ENCODE data around the gene ZC3H11A.

Gene ZC3H11A

GRCh38 chr1:203768256-203768655 is 27.2 kb upstream of the ZC3H11A start:
- H3K27ac ChIP-seq (ENCODE audit: low read depth, low read length) = no peak overlapping the region
- no peak overlapping the region for H3K4me3 ChIP-seq (ENCODE audit: insufficient read depth, low read length, poor library complexity, severe bottlenecking)
- peaks cover 14% of the 10 kb centered on the region; the same call in 1 of the 2 replicates for H3K79me2 ChIP-seq (ENCODE audit: insufficient read depth, low read length)
- no peaks in the 10 kb centered on the region for H3K9me3 ChIP-seq (ENCODE audit: insufficient read depth, low read length)
- no peaks in the 10 kb centered on the region for H3F3A ChIP-seq (ENCODE audit: insufficient read depth)
- no peak overlapping the region for H2AFZ ChIP-seq (ENCODE audit: low read depth, low read length, severe bottlenecking)
- no peaks in the 10 kb centered on the region for H3K9me2 ChIP-seq (replicated peaks; ENCODE audit: insufficient read depth, low read length)
- H3K4me2 ChIP-seq (ENCODE audit: low read depth, low read length, poor library complexity, severe bottlenecking) = no peak overlapping the region
- no peaks in the 10 kb centered on the region for H4K20me1 ChIP-seq (ENCODE audit: low read depth, low read length)
- TF ChIP-seq EZH2phosphoT487 (conservative IDR thresholded peaks at IDR 0.05; ENCODE audit: low read length) (no peak), CTCF (IDR thresholded peaks at IDR 0.05; ENCODE audit: insufficient read depth, low read length, poor library complexity, severe bottlenecking) (no peak)
- H3K9ac ChIP-seq (ENCODE audit: low read length) = no peak overlapping the region
- H3K27me3 ChIP-seq (ENCODE audit: low read length) = no peaks in the 10 kb centered on the region
- H3K36me3 ChIP-seq (ENCODE audit: low read length) = peaks cover 6% of the 10 kb centered on the region; the same call in 1 of the 2 replicates

GRCh38 chr1:203769505-203770343 is 25.7 kb upstream of the ZC3H11A start:
- no peak overlapping the region for H3K4me3 ChIP-seq (ENCODE audit: insufficient read depth, low read length, poor library complexity, severe bottlenecking)
- H3K79me2 ChIP-seq (ENCODE audit: insufficient read depth, low read length) = peaks cover 14% of the 10 kb centered on the region; the same call in 1 of the 2 replicates
- peaks cover 6% of the 10 kb centered on the region; the same call in 1 of the 2 replicates for H3K36me3 ChIP-seq (ENCODE audit: low read length)
- no peaks in the 10 kb centered on the region for H3K9me2 ChIP-seq (replicated peaks; ENCODE audit: insufficient read depth, low read length)
- H3K27me3 ChIP-seq (ENCODE audit: low read length) = no peaks in the 10 kb centered on the region
- H3K9ac ChIP-seq (ENCODE audit: low read length) = no peak overlapping the region
- H3K9me3 ChIP-seq (ENCODE audit: insufficient read depth, low read length) = no peaks in the 10 kb centered on the region
- no peaks in the 10 kb centered on the region for H4K20me1 ChIP-seq (ENCODE audit: low read depth, low read length)
- no peak overlapping the region for H3K27ac ChIP-seq (ENCODE audit: low read depth, low read length)
- TF ChIP-seq EZH2phosphoT487 (conservative IDR thresholded peaks at IDR 0.05; ENCODE audit: low read length) = no peak
- no peak for TF ChIP-seq CTCF (IDR thresholded peaks at IDR 0.05; ENCODE audit: insufficient read depth, low read length, poor library complexity, severe bottlenecking)
- no peaks in the 10 kb centered on the region for H3F3A ChIP-seq (ENCODE audit: insufficient read depth)
- H3K4me2 ChIP-seq (ENCODE audit: low read depth, low read length, poor library complexity, severe bottlenecking) = no peak overlapping the region
- H2AFZ ChIP-seq (ENCODE audit: low read depth, low read length, severe bottlenecking) = no peak overlapping the region

GRCh38 chr1:203771901-203772301 is 23.5 kb upstream of the ZC3H11A start:
- Histone ChIP-seq H3K9ac (ENCODE audit: low read length) (no peak overlapping the region), H2AFZ (ENCODE audit: low read depth, low read length, severe bottlenecking) (no peak overlapping the region), H4K20me1 (ENCODE audit: low read depth, low read length) (no peaks in the 10 kb centered on the region), H3K4me2 (ENCODE audit: low read depth, low read length, poor library complexity, severe bottlenecking) (no peak overlapping the region), H3K27ac (ENCODE audit: low read depth, low read length) (no peak overlapping the region), H3F3A (ENCODE audit: insufficient read depth) (no peaks in the 10 kb centered on the region), H3K9me2 (replicated peaks; ENCODE audit: insufficient read depth, low read length) (no peaks in the 10 kb centered on the region), H3K36me3 (ENCODE audit: low read length) (peaks cover 6% of the 10 kb centered on the region; the same call in 1 of the 2 replicates), H3K9me3 (ENCODE audit: insufficient read depth, low read length) (no peaks in the 10 kb centered on the region), H3K79me2 (ENCODE audit: insufficient read depth, low read length) (no peaks in the 10 kb centered on the region), H3K4me3 (ENCODE audit: insufficient read depth, low read length, poor library complexity, severe bottlenecking) (no peak overlapping the region), H3K27me3 (ENCODE audit: low read length) (no peaks in the 10 kb centered on the region)
- TF ChIP-seq CTCF (IDR thresholded peaks at IDR 0.05; ENCODE audit: insufficient read depth, low read length, poor library complexity, severe bottlenecking) (no peak), EZH2phosphoT487 (conservative IDR thresholded peaks at IDR 0.05; ENCODE audit: low read length) (no peak)
